ENCODE results near the gene CSTF2. TPM values are rescaled to one million over a fixed set of nuclear protein-coding genes. Genes with fewer than 3 reads are reported as not detected.
"Not testable (repeated sequence)": the region's sequence is repeated elsewhere in the genome, so short reads cannot be mapped to it uniquely, and the experiment has no call there.

CSTF2 gene, protein sequence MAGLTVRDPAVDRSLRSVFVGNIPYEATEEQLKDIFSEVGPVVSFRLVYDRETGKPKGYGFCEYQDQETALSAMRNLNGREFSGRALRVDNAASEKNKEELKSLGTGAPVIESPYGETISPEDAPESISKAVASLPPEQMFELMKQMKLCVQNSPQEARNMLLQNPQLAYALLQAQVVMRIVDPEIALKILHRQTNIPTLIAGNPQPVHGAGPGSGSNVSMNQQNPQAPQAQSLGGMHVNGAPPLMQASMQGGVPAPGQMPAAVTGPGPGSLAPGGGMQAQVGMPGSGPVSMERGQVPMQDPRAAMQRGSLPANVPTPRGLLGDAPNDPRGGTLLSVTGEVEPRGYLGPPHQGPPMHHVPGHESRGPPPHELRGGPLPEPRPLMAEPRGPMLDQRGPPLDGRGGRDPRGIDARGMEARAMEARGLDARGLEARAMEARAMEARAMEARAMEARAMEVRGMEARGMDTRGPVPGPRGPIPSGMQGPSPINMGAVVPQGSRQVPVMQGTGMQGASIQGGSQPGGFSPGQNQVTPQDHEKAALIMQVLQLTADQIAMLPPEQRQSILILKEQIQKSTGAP
- total RNA-seq = 1 to 10 TPM; 7.2 to 9.2 TPM

DNA sequence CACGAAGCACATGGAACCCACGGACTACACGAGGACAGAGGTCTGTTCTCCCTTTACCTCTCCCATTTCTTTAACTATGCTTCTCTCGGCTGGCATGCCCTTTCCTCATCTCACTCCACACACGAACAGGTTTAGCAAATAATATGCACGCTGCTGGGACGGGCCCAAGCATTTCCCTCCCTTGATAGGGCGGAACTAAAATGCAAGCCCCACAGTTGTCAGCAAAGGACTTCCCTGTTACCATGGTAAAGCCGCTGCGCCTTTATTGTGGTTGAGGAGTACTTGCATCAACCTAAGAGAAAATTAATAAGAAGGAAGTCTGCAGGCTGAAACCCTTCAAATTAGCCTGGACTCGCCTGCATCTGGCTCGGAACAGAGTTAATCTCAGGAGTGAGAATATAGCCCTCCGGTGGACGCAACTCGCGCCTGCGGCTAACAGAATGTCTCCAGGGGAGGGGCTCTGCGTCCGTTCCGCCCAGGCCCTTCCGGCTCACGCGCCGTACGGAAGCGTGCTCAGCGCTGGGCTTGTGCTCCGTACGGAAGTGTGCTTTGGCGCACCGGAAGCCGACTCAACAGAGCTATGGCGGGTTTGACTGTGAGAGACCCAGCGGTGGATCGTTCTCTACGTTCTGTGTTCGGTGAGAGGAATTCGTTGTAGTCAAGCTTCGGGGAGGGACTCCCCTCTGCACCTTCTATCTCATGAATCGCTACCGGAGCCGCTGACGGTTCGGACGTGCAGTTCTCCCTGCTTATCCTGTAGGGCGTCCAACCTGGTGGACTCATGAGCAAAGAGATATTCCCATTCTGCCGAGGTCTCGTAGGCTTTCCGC is at the start of gene CSTF2:
Gene CSTF2 (plus strand): TSS at position 555 of the 830 bp plus-strand sequence. CDS start 26 bp downstream, at position 581.
- TF ChIP-seq, protein P1, sequence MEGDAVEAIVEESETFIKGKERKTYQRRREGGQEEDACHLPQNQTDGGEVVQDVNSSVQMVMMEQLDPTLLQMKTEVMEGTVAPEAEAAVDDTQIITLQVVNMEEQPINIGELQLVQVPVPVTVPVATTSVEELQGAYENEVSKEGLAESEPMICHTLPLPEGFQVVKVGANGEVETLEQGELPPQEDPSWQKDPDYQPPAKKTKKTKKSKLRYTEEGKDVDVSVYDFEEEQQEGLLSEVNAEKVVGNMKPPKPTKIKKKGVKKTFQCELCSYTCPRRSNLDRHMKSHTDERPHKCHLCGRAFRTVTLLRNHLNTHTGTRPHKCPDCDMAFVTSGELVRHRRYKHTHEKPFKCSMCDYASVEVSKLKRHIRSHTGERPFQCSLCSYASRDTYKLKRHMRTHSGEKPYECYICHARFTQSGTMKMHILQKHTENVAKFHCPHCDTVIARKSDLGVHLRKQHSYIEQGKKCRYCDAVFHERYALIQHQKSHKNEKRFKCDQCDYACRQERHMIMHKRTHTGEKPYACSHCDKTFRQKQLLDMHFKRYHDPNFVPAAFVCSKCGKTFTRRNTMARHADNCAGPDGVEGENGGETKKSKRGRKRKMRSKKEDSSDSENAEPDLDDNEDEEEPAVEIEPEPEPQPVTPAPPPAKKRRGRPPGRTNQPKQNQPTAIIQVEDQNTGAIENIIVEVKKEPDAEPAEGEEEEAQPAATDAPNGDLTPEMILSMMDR (IDR thresholded peaks at IDR 0.05) = peak; percentile 14
- Histone ChIP-seq H3K4me1 (ENCODE audit: control insufficient read depth in 1 of 2, low read depth in 2 of 2) (no peaks in the 10 kb centered on the region), H3K27ac (peak within 1 kb of the TSS in 1 of 2 donors; percentile 12), H3K36me3 (peaks cover 4% of the 10 kb centered on the region), H3K27me3 (replicated peaks; ENCODE audit: insufficient read depth) (no peaks in the 10 kb centered on the region), H3K9me3 (no peaks in the 10 kb centered on the region), H3K4me3 (peak within 1 kb of the TSS; percentile 73)
- ATAC-seq (ENCODE audit: insufficient number of reproducible peaks, low FRiP score, low read depth) (peak; percentile 50), DNase-seq (ENCODE audit: low spot score) (peak; percentile 6)

DNA sequence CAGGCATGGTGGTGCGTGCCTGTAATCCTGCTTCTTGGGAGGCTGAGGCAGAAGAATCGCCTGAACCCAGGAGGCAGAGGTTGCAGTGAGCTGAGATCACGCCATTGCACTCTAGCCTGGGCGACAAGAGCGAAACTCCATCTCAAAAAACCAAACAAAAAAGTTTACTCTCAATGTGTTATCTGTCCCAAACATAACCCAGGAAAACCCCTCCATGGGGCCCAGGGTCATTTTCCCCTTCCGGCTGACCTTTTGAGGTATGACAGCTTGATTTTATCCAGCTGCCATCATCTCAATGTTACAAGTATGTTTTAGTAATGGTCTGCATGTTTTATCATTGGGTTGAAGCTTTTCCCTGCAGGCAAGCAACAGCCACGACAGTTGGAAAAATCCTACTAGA is 23.8 kb upstream of the CSTF2 start:
- H3K36me3 ChIP-seq; H3K4me1 ChIP-seq (ENCODE audit: control insufficient read depth in 1 of 2, low read depth in 2 of 2); DNase-seq (ENCODE audit: low spot score); H3K9me3 ChIP-seq; H3K27me3 ChIP-seq (replicated peaks; ENCODE audit: insufficient read depth); H3K27ac ChIP-seq; H3K4me3 ChIP-seq; ATAC-seq (ENCODE audit: insufficient number of reproducible peaks, low FRiP score, low read depth): not testable (repeated sequence)

DNA sequence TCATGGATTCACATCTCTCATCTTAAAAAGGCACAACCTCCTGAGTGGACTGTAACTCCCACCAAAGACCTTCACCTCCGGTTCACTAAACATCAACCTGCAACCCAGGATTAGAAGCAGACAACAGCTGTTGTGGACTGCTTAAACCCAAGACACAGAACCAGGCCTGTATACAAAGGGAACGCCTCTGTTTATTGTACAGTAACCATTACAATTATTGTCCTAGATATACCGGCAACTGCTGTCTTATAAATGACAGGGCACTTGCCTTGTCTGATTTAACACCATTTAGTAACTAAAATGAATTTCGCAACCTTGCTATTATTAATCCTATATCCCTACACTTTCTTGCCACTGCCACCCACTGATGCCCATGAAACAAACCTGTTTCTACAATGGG is 22.8 kb upstream of the CSTF2 start:
- TF ChIP-seq, protein P1 (IDR thresholded peaks at IDR 0.05) = no peak
- Histone ChIP-seq H3K4me3 (no peak overlapping the region), H3K27me3 (replicated peaks; ENCODE audit: insufficient read depth) (no peaks in the 10 kb centered on the region), H3K27ac (no peak overlapping the region), H3K9me3 (no peaks in the 10 kb centered on the region), H3K4me1 (ENCODE audit: control insufficient read depth in 1 of 2, low read depth in 2 of 2) (no peaks in the 10 kb centered on the region), H3K36me3 (no peaks in the 10 kb centered on the region)
- ATAC-seq (ENCODE audit: insufficient number of reproducible peaks, low FRiP score, low read depth) (no peak), DNase-seq (ENCODE audit: low spot score) (no peak)

DNA sequence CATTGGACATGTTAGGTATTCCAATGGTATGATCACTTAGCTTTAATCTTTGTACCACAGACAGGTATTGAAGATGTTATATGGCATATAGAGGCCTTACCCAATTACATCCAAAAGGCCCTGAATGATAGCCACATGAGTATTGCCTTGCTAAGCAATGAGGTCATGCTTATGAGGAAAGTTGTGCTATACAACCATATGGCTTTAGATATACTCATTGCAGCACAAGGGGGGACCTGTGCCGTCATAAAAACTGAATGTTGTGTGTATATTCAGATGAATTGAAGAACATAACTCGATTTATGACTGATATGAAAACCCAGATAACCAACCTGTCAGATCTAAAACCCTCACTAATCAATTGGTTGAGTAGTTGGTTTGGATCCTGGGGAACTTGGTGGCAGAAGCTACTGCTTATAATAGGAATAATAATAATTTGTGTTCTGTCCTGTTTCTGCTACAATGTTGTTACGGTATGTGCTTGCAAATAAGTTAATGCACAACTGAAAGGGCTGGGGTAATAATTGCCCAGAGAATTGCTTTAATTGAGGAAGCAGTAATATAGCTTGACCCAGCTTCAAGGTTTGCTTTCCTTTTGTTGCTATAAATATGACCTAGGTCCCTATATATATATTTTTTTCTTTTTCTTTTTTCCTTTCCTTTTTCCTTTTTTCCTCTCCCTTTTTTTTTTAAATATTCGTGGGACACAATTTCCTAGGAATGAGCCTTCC is 21.5 kb upstream of the CSTF2 start:
- TF ChIP-seq, protein P1 (IDR thresholded peaks at IDR 0.05) = no peak
- H3K9me3 ChIP-seq = no peaks in the 10 kb centered on the region
- no peaks in the 10 kb centered on the region for H3K36me3 ChIP-seq
- no peaks in the 10 kb centered on the region for H3K4me1 ChIP-seq (ENCODE audit: control insufficient read depth in 1 of 2, low read depth in 2 of 2)
- H3K27me3 ChIP-seq (replicated peaks; ENCODE audit: insufficient read depth) = no peaks in the 10 kb centered on the region
- no peak overlapping the region for H3K4me3 ChIP-seq
- no peak overlapping the region for H3K27ac ChIP-seq
- ATAC-seq (ENCODE audit: insufficient number of reproducible peaks, low FRiP score, low read depth) (no peak), DNase-seq (ENCODE audit: low spot score) (no peak)

DNA sequence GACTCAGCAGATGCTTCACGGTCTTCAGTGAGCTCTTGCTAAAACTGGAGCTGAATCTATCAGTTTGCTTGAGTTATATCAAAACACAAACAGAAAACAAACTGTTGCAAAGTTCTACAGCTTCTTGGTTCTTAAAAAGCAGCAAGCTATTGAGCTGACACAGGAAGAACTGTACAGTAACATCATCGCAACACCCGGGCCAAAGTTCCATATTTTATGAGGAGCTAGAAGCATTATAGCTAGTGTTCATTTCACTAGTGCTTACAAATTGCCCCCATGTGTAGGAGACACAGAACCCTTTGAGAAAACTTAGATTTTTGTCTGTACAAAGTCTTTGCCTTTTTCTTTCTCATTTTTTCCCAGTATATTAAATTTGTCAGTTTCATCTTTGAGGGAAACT is 17.3 kb upstream of the CSTF2 start:
- TF ChIP-seq, protein P1 (IDR thresholded peaks at IDR 0.05) = no peak
- H3K36me3 ChIP-seq = no peaks in the 10 kb centered on the region
- no peaks in the 10 kb centered on the region for H3K27me3 ChIP-seq (replicated peaks; ENCODE audit: insufficient read depth)
- ATAC-seq (ENCODE audit: insufficient number of reproducible peaks, low FRiP score, low read depth) = no peak
- no peaks in the 10 kb centered on the region for H3K4me1 ChIP-seq (ENCODE audit: control insufficient read depth in 1 of 2, low read depth in 2 of 2)
- no peak overlapping the region for H3K4me3 ChIP-seq
- no peaks in the 10 kb centered on the region for H3K9me3 ChIP-seq
- no peak for DNase-seq (ENCODE audit: low spot score)
- H3K27ac ChIP-seq = no peak overlapping the region
